ENCODE data around the gene UBN1.

Gene UBN1

GRCh38 chr16:4814542-4815173 is 32.6 kb upstream of the UBN1 start:
- DNase-seq (ENCODE audit: low read depth) = no peak

- DNase-seq (ENCODE audit: low read depth) = no peak
These were observed 26.6 kb upstream of the UBN1 start for GRCh38 chr16:4820652-4821051.

- DNase-seq (ENCODE audit: low read depth) = no peak
These were observed 22.1 kb upstream of the UBN1 start for GRCh38 chr16:4825196-4825595.

GRCh38 chr16:4826526-4826925 is 20.8 kb upstream of the UBN1 start:
- DNase-seq (ENCODE audit: low read depth) = no peak

GRCh38 chr16:4826980-4827379 is 20.3 kb upstream of the UBN1 start:
- no peak for DNase-seq (ENCODE audit: low read depth)

- DNase-seq (ENCODE audit: low read depth) = no peak
These were observed 18.5 kb upstream of the UBN1 start for GRCh38 chr16:4828567-4829321.

GRCh38 chr16:4830408-4830807 is 16.9 kb upstream of the UBN1 start:
- no peak for DNase-seq (ENCODE audit: low read depth)

- DNase-seq (ENCODE audit: low read depth) = no peak
These were observed 15.7 kb upstream of the UBN1 start for GRCh38 chr16:4831616-4832015.

- no peak for DNase-seq (ENCODE audit: low read depth)
These were observed 14.5 kb upstream of the UBN1 start for GRCh38 chr16:4832698-4833343.

GRCh38 chr16:4833584-4833983 is 13.7 kb upstream of the UBN1 start:
- DNase-seq (ENCODE audit: low read depth) = no peak

GRCh38 chr16:4836727-4837126 is 10.6 kb upstream of the UBN1 start:
- DNase-seq (ENCODE audit: low read depth) = no peak

- DNase-seq (ENCODE audit: low read depth) = no peak
These were observed 9.4 kb upstream of the UBN1 start for GRCh38 chr16:4837733-4838501.

GRCh38 chr16:4839942-4840341 is 7.3 kb upstream of the UBN1 start:
- DNase-seq (ENCODE audit: low read depth) = no peak

- DNase-seq (ENCODE audit: low read depth) = no peak
These were observed 6.3 kb upstream of the UBN1 start for GRCh38 chr16:4840984-4841383.

- DNase-seq (ENCODE audit: low read depth) = no peak
These were observed 779 bp upstream of the UBN1 start for GRCh38 chr16:4846503-4846900.

- DNase-seq (ENCODE audit: low read depth) = no peak
These were observed 700 bp downstream of the UBN1 start for GRCh38 chr16:4847774-4848587.

GRCh38 chr16:4850211-4850610 is 2.9 kb downstream of the UBN1 start:
- no peak for DNase-seq (ENCODE audit: low read depth)

GRCh38 chr16:4852221-4852872 is 5.1 kb downstream of the UBN1 start:
- DNase-seq (ENCODE audit: low read depth) = no peak

- no peak for DNase-seq (ENCODE audit: low read depth)
These were observed 8.1 kb downstream of the UBN1 start for GRCh38 chr16:4855371-4855770.

GRCh38 chr16:4855804-4856203 is 8.5 kb downstream of the UBN1 start:
- no peak for DNase-seq (ENCODE audit: low read depth)

GRCh38 chr16:4859190-4859899 is 12.1 kb downstream of the UBN1 start:
- no peak for DNase-seq (ENCODE audit: low read depth)
